Measurements from ENCODE around the gene DAAM2.
A peak's percentile ranks its signal among the peaks of the same experiment; 100 is the strongest.

Gene DAAM2

DNA sequence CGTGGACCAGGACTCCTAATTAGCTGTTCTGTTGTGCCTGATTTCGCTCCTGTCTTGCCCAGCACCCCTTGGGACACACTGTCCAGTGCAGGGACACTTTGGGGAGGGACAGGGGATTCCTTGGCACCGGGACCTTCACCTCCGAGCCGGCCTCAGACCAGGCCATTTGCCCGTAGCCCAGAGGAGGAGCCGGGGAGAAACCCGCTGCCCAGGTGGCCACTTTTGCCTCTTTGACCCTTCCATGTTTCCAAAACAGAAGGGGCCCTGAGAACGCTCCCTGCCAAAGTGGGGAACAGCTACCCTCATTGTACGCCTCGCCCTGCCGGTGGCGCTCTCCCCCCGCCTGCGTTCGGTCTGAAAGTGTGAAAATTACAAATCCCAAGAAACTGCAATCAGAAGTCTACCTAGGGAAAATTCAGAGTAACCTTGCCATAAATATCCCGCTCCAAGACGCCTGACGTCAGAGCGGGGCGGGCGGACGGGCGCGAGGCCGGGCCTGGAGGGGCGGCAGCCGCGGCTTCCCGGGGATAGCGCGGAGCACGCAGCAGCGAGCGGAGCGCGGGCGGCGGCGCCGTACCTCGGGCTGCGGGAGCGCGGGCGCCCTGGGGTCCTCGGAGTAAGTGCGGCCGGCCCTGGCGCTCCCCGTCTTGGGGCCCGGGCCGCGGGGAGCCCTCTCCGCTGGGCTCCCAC lies at the start of gene DAAM2:
Gene DAAM2, plus strand, starts transcription at position 527 of the 690 bp plus-strand sequence. CDS start 63,927 bp downstream, outside the sequence.
- H3K27ac ChIP-seq: peak within 1 kb of the TSS; percentile 43; the same call in 1 of the 2 replicates
- TF ChIP-seq, protein P1, sequence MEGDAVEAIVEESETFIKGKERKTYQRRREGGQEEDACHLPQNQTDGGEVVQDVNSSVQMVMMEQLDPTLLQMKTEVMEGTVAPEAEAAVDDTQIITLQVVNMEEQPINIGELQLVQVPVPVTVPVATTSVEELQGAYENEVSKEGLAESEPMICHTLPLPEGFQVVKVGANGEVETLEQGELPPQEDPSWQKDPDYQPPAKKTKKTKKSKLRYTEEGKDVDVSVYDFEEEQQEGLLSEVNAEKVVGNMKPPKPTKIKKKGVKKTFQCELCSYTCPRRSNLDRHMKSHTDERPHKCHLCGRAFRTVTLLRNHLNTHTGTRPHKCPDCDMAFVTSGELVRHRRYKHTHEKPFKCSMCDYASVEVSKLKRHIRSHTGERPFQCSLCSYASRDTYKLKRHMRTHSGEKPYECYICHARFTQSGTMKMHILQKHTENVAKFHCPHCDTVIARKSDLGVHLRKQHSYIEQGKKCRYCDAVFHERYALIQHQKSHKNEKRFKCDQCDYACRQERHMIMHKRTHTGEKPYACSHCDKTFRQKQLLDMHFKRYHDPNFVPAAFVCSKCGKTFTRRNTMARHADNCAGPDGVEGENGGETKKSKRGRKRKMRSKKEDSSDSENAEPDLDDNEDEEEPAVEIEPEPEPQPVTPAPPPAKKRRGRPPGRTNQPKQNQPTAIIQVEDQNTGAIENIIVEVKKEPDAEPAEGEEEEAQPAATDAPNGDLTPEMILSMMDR (conservative IDR thresholded peaks at IDR 0.05): peak; percentile 24; the same call in 1 of the 2 replicates

DNA sequence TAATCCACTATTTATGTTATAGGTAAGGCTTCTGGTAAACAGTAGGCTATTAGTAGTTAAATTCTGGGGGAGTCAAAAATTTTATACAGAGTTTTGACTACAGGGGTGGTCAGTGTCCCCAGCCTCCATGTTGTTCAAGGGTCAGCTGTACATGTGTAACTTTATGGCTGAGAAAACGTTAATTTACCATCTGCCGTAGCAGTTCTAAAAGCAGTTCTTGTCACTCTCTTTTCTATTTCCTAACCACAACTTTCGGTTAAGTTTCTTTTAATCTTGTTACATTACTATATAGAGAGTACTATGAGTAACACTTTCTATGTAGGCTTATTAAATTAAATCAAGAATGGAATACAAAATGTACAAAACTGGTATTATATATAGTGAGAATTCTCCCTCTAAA lies 45.4 kb upstream of the DAAM2 start:
- TF ChIP-seq, protein P1 (conservative IDR thresholded peaks at IDR 0.05): no peak
- H3K27ac ChIP-seq: no peak overlapping the region

DNA sequence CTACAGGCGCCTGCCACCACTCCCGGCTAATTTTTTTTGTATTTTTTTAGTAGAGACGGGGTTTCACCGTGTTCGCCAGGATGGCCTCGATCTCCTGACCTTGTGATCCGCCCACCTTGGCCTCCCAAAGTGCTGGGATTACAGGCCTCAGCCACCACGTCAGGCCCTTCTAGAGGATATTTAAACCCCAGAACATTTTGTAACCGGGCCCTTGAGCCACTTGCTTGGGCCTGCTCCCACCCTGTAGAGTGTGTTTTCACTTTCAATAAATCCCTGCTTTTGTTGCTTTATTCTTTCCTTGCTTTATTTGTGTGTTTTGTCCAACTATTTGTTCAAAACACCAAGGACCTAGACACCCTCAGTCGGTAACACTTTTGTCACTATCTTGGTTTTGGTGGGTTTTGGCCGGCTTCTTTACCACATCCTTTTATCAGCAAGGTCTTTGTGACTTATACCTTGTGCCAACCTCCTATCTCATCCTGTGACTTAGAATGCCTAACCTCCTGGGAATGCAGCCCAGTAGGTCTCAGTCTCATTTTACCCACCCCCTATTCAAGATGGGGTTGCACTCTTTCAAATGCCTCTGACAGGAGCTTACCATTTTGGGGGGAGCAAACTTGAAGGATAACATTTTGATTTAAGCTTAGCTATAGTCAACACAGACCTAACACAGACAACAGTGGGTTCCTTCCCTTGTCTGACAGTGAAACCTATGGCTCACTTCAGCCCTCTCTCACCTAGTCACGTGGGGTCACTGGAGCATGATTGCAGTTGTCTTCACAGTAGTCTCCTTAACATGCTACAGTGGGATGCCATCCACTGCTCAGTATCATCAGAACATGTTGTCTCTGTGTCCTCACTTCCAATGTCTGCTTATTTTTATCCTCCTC lies 39.1 kb upstream of the DAAM2 start:
- no peak overlapping the region for H3K27ac ChIP-seq
- TF ChIP-seq, protein P1 (conservative IDR thresholded peaks at IDR 0.05): no peak

DNA sequence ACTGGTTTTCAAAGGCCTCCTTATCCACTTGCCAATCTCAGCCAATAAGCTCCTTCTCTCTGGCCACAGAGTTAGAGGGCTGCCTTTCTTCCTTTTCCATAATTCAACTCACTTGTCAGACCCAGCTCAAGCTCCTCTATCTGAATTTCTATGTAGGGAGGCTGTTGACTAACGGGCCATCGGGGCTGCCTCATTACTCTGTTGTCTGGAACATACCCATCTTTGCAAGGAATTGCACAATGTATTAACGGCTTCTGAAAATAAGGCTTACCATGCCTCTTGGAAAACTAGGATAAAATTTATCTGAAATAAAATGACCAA lies 38.5 kb upstream of the DAAM2 start:
- H3K27ac ChIP-seq: no peak overlapping the region
- TF ChIP-seq, protein P1 (conservative IDR thresholded peaks at IDR 0.05): no peak

DNA sequence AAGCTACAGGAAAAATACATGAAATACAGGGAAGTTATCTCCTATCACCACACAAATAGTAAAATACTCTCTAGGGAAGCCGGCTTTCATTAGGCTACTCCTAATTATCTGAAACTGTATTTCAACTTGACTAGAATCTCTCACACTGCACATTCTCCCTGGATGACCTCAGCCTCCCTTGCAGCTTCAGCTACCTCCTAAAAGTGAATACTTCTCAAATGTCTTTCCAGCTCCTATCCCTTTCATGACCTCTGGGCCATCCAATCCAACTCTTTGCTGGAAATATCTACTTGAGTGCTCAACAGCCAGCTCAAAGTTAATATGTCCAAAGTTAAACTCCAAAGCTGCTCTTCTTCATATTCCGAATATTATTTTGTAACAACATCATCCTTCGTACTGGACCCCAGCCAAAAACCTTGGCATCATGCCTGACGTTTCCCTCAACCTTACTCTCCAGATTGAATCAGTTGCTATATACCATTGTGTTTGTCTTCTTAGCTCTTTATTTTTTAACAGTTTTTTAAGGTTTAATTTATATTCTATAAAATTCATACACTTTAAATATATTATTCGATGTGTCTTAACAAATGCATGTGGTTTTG lies 37.6 kb upstream of the DAAM2 start:
- TF ChIP-seq, protein P1 (conservative IDR thresholded peaks at IDR 0.05): no peak
- H3K27ac ChIP-seq: no peak overlapping the region

DNA sequence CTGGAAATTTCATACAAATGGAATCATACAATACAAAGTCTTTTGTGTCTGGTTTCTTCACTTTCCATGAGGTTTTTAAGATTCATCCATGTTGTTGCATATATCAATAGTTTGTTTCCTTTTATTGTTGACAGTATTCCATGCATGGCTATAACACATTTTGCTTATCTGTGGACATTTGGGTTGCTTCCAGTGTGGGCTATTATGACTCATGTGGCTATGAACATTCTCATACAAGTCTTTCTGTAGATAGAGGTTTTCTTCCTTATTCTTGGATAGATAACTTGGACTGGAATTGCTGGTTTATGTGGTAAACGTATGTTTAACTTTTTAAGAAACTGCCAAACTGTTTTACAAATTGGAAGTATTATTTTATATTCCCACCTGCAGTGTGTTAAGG lies 36.9 kb upstream of the DAAM2 start:
- no peak overlapping the region for H3K27ac ChIP-seq
- TF ChIP-seq, protein P1 (conservative IDR thresholded peaks at IDR 0.05): no peak

DNA sequence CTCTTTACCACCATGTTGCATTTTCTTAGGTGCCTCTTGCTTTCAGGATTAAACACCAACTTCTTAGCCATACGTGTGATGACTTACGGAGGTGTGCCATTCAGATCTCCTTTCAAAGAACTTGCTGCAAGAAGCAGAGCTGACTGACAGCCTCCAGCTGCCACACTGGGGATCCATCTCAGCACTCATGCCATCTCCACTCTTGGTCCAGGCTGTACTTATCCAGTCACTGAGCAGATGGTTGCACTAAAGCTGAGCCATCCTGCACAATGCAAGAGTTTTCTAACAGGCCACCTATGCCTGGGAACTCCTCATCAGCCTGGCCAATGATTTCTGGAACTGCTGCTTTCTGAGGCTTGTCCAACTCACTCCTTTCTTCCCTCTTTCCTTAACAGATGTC lies 35.6 kb upstream of the DAAM2 start:
- no peak overlapping the region for H3K27ac ChIP-seq
- TF ChIP-seq, protein P1 (conservative IDR thresholded peaks at IDR 0.05): no peak

Measured in VCaP (cell line).